Forelimb muscle (tissue), 1 donor: Measurements from ENCODE around the gene ITGA3. TPM values are rescaled to one million over a fixed set of nuclear protein-coding genes. Genes with fewer than 3 reads are reported as not detected.
A peak's percentile ranks its signal among the peaks of the same experiment; 100 is the strongest.

Source experiments
- DNase-seq: peaks from one replicate; pipeline ENCODE4 v3.0.0-alpha.2; 2013; ENCODE audit warnings: low read depth
- polyA plus RNA-seq: library from polyadenylated mRNA; unstranded; fragments of 120-200 nt; gene quantifications from one replicate; pipeline ENCODE4 v1.2.1, GENCODE V29; 2013; ENCODE audit not compliant: insufficient read length

The ITGA3 gene
- polyA plus RNA-seq = 29.0 TPM

DNA sequence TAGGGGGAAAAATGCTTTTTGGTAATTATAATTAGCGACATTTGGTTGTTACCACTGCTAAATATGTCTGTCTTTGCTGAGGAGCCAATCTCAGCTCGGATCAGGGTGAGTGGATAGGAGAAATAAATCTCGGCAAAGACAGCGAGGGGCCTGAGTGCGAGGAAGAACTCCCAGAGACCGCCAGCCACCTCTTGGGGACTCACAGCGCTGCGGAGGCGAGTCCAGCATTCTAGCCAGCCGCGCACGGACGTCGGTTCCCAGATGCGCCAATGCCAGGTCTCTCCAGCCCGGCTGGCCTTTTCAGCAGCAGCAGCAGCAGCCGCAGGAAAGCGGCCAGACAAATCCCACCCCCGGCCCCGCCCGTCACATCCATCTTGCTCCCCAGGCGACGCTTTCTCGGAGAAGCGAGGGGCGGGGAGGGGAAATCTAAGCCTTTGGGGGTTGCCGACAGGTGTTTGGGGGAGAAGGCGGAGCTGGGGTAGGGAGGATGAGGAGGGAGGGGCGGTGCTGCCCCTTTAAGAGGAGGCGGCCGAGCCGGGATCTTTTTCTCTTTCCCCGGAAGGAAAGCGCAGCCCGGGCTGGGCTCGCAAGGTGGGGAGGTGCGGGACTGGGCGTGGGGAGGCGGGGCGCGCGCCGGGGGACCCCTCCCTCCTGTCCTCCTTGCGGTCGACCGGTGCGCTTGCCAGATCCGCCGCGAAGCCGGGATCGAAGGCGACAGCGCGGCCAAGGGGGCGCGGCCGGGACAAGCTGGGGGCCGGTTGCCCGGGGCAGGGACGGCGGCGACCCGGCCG is at the start of gene ITGA3:
Gene ITGA3 (plus strand): TSS at position 685 of the 791 bp plus-strand sequence. CDS start 330 bp downstream, outside the sequence.
- no peak for DNase-seq

DNA sequence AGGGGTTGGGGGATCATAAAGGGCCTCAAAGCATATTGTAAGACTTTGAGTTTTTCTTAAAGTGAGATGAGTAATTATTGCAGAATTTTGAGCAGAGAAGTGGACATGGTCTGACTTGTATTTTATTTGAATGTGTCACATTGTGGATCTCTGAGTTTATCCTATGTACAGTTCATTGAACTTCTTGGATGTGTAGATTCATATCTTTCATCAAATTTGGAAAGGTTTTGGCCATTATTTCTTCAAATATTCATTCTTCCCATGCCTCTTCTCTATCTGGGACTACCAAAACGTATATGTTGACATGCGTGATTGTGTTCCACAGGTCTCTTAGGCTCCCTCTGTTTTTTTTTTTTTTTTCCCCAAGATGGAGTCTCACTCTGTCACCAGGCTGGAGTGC is 46.6 kb upstream of the ITGA3 start:
- no peak for DNase-seq

DNA sequence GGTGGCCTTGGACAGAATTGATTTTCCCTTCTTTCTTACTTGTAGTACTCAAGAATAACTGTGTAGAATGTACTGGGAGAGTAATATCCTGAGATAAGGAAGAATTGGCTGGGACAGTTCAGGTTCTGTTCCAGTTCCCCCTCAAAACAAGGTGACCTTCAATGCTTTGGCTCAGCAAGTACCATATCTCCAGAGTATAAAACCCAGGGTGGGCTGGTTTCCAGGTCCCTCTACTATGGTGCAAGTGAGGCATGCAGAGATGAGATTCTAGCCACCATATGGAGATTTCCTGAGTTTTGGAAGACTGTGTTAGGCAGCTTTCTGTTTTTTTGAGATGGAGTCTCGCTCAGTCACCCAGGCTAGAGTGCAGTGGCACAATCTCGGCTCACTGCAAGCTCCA is 42.8 kb upstream of the ITGA3 start:
- DNase-seq = no peak

DNA sequence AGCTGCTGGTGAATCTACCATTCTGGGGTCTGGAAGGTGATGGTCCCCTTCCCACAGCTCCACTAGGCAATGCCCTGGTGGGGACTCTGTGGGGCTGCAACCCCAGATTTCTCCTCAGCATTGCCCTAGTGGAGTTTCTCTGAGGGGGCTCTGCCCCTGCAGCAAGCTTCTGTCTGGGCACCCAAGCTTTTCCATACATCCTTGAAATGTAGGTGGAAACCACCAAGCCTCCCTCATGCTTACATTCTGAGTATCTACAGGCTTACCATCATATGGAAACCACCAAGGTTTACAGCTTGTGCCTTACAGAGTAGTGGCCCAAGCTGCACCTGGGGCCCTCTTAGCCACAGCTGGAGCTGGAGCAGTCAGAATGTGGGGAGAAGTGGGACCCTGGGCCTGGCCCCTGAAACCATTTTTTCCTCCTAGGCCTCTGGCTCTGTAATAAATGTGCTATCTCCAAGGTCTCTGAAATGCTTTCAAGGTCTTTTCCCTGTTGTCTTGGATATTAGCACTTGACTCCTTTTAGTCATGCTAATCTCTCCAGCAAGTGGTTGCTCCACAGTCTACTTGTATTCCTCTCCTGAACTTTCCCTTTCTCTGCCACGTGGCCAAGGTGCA is 41.3 kb upstream of the ITGA3 start:
- DNase-seq = no peak

DNA sequence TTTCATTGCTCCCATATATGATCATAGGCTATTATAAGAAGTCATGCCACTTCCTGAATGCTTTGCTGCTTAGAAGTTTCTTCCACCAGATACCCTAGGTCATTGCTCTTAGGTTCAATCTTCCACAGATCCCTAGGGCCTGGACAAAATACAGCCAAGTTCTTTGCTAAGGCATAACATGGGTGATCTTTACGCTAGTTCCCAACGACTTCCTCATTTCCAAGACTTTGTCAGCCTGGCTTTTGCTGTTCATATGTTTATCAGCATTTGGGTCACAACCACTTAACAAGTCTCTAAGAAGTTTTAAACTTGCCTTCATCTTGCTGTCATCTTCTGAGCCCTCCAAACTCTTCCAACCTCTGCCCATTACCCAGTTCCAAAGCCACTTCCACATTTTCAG is 40.8 kb upstream of the ITGA3 start:
- no peak for DNase-seq

DNA sequence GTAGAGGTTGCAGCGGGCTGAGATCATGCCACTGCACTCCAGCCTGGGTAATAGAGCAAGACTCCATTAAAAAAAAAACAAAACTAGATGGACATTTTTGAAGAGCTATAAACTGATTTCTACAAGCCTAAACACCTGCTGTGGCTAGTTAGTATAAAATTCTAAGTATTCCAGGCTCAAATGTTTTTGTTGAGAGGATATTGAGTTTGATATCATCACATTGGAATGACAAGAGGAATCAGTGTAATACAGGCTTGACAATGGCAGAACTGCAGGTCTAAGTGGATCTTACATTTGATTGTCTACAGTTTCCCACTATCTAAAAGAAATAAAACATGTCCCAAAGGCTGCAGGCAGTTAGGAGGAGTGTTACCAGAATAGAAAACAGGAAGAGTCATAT is 37.0 kb upstream of the ITGA3 start:
- DNase-seq = no peak

DNA sequence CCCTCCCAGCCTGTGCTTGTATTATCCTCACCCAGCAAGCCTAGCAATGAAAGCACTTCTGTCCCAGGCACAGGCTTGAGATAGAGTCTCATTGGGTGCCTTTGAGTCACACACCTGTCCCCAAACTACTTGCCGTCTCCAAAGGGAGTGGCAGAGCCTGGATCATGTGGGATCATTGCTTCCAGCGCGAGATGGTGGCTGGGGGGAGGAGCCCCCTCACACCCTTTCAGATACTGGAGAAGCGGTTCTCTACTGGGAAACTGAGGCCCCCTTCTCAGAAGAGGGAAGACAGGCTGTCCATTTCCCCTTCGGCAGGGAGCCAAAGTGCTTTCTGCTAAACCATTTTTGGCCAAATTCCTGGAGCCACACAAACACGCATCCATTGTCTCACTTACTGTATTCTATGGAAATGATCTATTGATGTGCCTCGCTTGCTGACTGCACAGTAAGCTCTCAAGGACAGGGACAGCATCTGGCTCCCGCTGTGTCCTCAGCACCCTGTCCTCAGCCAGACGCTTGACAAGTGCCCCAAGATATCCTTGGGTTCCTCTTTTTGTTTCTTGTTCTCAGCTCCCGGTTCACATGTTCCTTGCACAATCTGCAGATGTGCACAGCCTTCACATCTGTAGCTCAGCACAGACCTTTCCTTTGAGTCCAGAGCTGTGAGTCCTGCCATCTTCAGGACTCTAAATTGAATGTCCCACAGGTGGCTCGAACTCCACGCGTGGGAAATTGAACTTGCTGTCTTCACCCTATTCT is 34.9 kb upstream of the ITGA3 start:
- no peak for DNase-seq

DNA sequence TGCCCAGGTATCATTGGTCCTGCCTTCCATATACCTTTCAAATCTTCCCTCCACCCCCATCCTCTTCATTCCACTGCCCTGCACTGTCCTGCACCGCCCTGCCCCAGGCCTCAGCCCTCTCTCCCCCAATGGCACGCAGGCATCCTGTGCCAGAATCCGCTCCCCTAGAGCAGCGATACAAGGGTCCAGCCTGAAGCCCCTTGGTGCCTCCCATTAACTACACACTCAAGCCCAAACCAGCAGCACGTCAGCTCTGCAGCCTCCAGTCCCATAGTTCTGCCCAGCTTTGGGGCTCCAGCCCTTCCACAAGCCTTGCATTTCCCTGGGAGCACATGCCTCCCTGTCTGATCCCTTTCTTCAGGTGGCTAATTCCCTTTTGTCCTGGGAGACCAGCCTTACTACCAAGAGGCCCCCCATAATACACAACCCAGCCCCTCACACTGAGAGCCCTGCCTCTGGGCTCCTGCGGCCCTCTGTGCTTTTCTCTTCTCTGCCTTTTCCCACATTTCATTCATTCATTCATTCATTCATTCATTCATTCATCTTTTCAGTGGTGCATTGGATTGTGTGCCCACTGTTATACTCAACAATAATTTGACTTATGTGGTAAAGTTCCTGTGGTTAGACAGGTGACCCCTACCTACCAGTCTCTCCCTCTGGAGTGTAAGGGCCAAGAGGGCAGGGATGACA is 34.1 kb upstream of the ITGA3 start:
- DNase-seq = no peak

DNA sequence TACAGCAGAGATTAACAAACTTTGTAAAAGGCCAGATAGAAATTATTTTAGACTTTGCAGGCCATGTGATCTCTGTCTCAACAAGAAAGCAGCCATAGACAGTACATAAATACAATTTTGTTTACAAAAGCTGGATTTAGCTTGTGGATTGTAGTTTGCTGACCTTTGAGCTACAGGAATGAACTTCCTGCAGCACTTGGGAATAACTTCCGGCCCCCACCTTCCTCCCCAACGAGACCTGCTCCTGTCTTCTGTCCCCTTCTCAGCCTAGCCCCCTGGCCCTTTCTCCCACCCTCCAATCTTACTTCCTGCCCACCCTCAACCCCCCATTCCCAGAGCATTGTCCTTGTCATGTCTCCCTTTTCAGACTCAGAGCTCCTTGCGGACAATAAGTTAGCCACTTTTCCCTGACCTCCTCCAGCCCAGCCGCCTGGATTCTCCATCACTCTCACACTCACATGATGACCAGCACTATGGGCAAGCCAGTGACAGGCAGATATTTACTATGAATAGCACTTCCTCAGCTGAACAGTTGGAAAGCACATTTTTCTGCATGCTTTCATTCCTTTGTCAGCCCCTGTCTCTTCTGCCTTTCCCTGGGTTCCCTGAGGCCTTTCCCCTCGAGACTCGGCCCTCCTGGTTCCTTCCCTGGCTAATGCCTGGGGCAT is 33.3 kb upstream of the ITGA3 start:
- no peak for DNase-seq

DNA sequence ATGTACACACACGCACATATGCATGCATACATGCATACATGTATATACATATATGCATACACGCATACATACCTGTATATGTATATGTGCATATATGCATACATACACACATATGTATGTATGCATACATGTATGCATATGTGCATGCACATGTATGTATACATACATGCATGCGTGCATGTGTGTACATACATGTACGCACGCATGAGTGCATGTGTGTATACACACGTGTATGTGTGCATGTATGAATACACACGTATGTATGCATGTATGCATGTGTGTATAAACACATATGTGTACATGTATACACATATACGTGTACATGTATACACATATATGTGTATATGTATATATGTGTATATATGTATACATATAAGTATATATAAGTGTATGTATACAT is 32.4 kb upstream of the ITGA3 start:
- DNase-seq = no peak

DNA sequence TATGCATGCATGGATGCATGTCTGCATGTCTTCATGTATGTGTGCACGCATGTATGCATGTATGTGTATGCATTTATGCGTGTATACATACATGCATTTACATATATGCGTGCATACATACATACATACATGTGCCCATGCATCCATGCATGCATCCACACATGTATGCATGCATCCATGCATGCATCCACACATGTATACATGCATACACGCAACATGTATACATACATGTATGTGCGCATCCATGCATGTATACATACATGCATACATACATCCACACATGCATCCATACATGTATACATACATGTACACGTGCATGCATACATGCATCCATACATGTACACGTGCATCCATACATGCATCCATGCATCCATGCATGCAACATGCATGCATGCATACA is 31.1 kb upstream of the ITGA3 start:
- DNase-seq = no peak

DNA sequence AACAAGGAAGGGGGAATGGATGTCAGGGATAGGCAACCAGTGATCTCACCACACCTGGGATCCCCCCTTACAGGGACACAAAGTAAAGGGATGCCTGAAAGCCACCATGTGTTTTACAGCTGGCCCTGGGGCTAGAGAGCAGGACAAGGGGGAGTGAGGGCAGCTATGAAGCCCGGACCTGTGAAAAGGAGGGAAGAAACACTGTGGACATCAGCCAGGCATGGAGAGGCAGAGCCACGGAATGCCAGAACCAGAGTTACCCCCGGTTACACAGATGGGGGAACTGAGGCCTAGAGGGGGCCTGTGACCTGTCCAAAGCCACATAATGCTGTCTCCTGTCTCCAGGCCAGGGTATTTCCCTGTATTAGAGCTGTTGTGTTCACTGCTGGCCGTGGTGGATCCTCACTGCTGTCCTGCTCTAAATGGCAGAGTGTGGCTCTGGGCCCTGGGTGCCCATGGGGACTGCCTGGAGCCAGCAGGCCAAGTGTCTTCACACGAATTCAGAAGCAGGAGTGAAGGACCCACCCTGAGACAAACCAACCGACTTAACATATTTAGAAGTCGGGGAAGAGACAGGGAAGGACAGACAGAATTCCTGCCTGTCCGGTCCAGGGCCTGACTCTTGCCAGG is 29.7 kb upstream of the ITGA3 start:
- DNase-seq = no peak

DNA sequence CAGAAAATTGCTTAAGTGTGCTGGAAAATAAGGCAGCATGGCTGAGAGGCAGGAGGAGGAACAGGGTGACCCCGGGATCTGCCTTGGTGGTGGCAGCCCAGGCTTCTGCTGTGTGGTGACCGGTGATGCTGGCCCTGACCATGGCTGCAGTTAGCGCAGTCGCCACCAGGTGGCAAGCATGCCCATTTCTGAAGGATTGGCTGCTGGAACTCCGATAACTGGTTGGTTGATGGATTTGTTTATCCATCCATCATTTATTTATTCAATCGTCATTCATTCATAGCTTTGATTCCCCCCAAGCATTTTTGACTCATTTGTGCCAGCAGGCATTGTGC is 29.1 kb upstream of the ITGA3 start:
- DNase-seq = peak; percentile 41

DNA sequence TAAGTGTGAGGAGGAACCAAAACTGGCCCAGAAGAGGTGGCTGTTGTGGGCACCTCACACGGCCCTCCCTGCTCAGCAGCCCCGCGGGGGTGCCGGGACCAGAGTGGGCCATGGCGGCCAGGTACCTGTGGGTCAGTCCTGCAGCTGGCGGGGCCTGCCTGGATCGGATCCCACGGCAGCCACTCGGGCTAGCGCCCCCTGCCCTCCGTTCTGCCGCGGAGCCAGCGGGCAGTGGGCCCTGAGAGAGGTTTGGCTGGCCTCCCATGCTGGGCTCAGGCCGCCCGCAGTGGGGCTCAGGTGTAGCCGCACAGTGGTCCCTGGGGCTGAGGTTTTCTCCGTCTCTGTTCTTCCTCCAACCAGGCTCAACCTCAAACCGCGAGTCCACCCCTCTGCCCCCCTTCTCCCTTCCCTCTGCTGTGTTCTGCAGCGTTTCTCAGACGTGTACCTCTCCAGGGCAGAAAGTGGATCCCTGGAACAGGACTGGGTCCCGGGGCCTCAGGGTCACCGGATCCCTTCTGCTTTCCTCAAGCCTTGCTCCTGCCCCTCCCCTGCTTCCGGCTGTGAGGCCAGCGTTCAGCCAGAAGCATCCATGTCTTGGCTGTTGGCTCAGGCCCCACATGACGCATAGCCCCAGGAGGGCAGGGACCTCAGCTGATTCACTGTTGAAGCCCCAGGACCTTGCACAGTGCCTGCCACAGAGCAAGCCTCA is 28.6 kb upstream of the ITGA3 start:
- no peak for DNase-seq

DNA sequence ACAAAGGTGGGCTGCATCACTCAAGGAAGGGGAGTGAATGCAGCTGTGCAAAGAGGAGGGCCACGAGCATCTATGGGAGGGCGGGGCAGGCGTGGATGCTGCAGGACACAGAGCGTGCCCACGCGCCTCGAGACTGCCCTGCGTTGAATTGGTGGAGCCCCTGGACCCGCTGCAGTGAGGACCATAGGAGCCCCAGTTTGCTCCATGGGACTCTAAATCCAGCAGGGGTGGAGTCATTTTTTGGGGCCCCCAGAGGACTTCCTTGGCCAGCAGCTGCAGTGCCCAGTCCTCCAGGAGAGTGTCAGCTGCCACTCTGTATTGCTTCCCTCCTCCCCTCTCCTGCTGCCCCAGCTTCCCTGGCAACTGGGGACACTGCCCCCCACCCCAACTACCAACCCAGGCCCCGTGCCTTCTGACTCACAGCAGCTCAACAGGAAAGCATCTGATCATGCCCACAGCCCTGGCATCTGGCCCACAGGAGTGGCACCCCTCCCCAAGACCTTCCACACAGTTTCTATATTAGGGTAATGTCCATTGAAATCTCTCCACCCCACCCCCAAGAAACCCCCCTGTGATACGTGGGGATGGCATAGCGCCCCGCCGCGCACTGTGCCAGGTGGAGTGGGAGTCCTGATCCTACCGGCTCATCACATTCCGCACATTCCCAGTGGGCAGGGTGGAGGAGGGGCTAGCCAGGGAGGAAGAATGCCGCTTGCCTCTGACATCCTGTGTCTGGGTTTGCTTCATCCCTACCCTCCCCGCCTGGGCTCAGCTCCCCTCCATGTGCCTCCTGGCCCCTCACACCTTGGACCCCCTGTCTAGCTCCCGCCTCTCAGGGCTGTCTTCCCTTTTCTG is 27.8 kb upstream of the ITGA3 start:
- DNase-seq = no peak

DNA sequence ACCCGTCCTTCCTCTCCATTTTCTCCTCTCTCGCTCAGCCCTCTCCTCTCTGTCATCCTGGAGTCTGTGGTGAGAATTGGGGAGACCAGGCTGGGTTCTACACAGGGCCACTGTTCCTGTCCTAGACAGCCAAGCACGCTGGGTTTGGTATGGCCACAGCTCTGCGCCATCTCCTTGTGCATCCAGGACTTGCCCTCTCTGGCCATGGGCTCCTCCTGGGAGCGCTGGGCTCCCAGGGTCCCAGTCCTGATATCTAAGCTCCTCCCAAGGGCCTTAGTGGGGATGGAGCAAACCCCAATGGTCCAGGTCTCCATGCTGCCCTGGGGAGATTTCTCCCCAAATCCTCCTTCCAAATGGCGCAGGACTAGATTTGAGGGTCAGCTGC is 27.2 kb upstream of the ITGA3 start:
- no peak for DNase-seq

DNA sequence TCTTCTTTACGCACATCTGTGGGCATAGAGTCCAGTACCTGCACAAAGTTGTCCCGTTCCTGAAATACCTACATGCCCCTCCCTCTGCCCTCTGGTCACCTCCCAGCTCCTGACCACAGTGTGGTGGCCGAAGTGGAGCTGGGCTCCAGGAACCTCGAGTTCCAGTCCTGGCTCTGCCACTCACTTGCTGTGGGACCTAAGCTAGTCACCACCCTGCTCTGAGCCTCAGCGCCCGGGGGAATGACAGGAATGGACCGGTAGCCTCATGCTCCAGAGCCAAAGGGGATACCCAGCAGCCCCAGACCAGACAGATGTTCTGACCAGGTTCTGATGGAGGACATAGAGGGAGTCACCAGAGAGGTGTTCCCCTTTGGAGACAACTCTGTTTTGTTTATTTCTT is 26.7 kb upstream of the ITGA3 start:
- DNase-seq = no peak

DNA sequence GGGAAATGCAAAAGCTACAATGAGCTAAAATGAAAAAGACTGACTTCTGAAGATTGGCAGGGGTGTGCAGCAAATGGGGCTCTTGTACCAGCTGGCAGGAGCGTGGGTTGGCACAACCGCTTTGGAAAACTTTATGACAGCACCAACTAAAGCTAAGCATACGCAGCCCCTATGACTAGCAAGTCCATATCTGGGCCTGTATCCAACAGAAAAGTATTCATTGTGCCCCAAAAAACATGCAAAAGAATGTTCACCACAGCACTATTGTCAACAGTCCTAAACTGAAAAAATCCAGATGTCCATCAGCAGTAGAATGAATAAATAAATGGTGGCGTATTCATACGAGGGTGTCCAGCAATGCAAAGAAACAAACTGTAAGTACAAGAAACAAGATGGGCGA is 22.6 kb upstream of the ITGA3 start:
- no peak for DNase-seq

DNA sequence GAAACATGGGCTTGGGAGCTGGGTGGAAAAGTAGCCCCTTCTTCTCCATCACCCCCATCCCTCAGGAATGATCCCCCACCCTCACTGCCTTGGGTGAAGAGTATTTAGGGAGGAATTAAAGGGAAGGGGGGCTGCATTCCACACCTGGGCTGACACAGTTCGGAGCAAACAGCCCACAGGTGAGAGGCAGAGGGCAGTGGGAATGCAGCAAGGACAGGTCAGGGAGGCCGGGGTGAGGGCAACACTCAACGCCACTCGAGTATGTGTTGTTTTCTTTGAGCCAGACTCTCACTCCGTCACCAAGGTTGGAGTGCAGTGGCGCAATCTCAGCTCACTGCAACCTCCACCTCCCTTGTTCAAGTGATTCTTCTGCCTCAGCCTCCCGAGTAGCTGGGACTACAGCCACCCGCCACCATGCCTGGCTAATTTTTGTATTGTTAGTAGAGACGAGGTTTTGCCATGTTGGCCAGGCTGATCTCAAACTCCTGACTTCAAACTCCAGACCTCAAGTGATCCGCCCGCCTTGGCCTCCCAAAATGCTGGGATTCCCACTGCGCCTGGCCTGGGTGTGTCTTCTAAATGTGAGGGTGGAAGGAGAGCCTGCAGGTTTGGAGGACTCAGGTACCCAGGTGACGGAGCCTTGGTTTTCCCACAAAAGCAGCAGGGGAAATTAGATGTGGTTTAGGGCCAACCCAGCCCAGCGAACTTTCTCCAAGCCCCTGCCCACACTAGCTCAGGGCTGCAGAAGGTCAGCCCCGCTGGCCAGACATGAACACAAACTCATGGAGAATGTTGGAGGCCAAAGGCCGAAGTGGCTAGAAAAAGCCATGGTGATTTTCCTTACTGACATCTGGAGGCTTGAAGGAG is 21.2 kb upstream of the ITGA3 start:
- DNase-seq = no peak
